ENCODE measurements around the gene RBM10. TPM values are rescaled to one million over a fixed set of nuclear protein-coding genes. Genes with fewer than 3 reads are reported as not detected.

RBM10 gene
- total and polyA plus RNA-seq, 2 of the 13 experiments (the other 11 are each of a cell fraction or from before 2014, with no cell fraction given), result 15.9 to 43.1 TPM

GRCh38 chrX:47193475-47194193, 48.6 kb downstream of the RBM10 start, which contains the start of gene UBA1 (continued):
- no peak for TF ChIP-seq EP300 (IDR thresholded peaks at IDR 0.05; ENCODE audit: low read depth in 2 of 2, low read length in 2 of 2)
- no peak for TF ChIP-seq EP300 (CRISPR knock-in tag; IDR thresholded peaks at IDR 0.05; ENCODE audit: borderline replicate concordance)
- TF ChIP-seq CBX5 (CRISPR knock-in tag; IDR thresholded peaks at IDR 0.05; ENCODE audit: borderline replicate concordance), result no peak
- 0 out of 2 replicates have a peak, but pooled peaks have one; percentile 35 for TF ChIP-seq ZNF605 (CRISPR knock-in tag; IDR thresholded peaks at IDR 0.05)
- TF ChIP-seq DNMT3B (CRISPR knock-in tag; conservative IDR thresholded peaks at IDR 0.05), result no peak
- TF ChIP-seq ZGPAT (CRISPR knock-in tag; IDR thresholded peaks at IDR 0.05), result no peak
- no peak for TF ChIP-seq GPN1 (CRISPR knock-in tag; IDR thresholded peaks at IDR 0.05; ENCODE audit: borderline replicate concordance)
- TF ChIP-seq GATA4 (IDR thresholded peaks at IDR 0.05; ENCODE audit: borderline replicate concordance, low read depth), result no peak
- TF ChIP-seq KLF12 (CRISPR knock-in tag; IDR thresholded peaks at IDR 0.05; ENCODE audit: borderline replicate concordance), result 0 out of 2 replicates have a peak, but pooled peaks have one; percentile 7
- no peak for TF ChIP-seq SP2 (CRISPR knock-in tag; IDR thresholded peaks at IDR 0.05)
- no peak for TF ChIP-seq ZNF251 (CRISPR knock-in tag; IDR thresholded peaks at IDR 0.05)
- TF ChIP-seq ZNF773 (CRISPR knock-in tag; IDR thresholded peaks at IDR 0.05; ENCODE audit: borderline replicate concordance), result no peak
- TF ChIP-seq MAX (IDR thresholded peaks at IDR 0.05), result 0 out of 2 replicates have a peak, but pooled peaks have one; percentile 23
- TF ChIP-seq IKZF5 (CRISPR knock-in tag; IDR thresholded peaks at IDR 0.05), result no peak
- no peak for TF ChIP-seq FIP1L1 (IDR thresholded peaks at IDR 0.05; ENCODE audit: borderline replicate concordance, insufficient read depth, low read depth, low read length)
- TF ChIP-seq POLR2AphosphoS2 (IDR thresholded peaks at IDR 0.05; ENCODE audit: low read depth, low read length), result no peak
- no peak for TF ChIP-seq ZNF552 (CRISPR knock-in tag; IDR thresholded peaks at IDR 0.05; ENCODE audit: borderline replicate concordance)
- no peak for TF ChIP-seq CBFB (CRISPR knock-in tag; IDR thresholded peaks at IDR 0.05)
- peak; percentile 34; the same call in 1 of the 2 replicates for TF ChIP-seq PATZ1 (CRISPR knock-in tag; IDR thresholded peaks at IDR 0.05)
- TF ChIP-seq ATF4 (CRISPR knock-in tag; IDR thresholded peaks at IDR 0.05), result 0 out of 4 replicates have a peak, but pooled peaks of 1 of the 2 experiments have one; percentile 30
- no peak for TF ChIP-seq IRX3 (CRISPR knock-in tag; IDR thresholded peaks at IDR 0.05; ENCODE audit: borderline replicate concordance, low read depth)
- no peak for TF ChIP-seq ZNF772 (CRISPR knock-in tag; IDR thresholded peaks at IDR 0.05)
- no peak for TF ChIP-seq MXD1 (CRISPR knock-in tag; IDR thresholded peaks at IDR 0.05)
- TF ChIP-seq TAF15 (IDR thresholded peaks at IDR 0.05; ENCODE audit: low read depth, low read length, poor library complexity, severe bottlenecking), result peak; percentile 44

Data from HepG2 (cell line).